ENCODE data around the gene STAT3.
"Not testable (repeated sequence)": the region's sequence is repeated elsewhere in the genome, so short reads cannot be mapped to it uniquely, and the experiment has no call there.

STAT3 gene

DNA sequence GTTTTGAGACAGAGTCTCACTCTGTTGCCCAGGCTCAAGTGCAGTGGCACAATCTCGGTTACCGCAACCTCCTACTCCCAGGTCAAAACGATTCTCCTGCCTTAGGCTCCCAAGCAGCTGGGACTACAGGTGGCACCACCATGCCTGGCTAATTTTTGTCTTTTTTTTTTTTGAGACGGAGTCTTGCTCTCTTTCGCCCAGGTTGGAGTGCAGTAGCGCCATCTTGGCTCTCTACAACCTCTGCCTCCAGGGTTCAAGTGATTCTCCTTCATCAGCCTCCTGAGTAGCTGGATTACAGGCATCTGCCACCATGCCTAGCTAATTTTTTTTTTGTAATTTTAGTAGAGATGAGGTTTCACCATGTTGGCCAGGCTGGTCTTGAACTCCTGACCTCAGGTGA is 70.3 kb downstream of the STAT3 start:
- not testable (repeated sequence) for DNase-seq (ENCODE audit: low read depth in 1 of 2, low spot score in 1 of 2)

DNA sequence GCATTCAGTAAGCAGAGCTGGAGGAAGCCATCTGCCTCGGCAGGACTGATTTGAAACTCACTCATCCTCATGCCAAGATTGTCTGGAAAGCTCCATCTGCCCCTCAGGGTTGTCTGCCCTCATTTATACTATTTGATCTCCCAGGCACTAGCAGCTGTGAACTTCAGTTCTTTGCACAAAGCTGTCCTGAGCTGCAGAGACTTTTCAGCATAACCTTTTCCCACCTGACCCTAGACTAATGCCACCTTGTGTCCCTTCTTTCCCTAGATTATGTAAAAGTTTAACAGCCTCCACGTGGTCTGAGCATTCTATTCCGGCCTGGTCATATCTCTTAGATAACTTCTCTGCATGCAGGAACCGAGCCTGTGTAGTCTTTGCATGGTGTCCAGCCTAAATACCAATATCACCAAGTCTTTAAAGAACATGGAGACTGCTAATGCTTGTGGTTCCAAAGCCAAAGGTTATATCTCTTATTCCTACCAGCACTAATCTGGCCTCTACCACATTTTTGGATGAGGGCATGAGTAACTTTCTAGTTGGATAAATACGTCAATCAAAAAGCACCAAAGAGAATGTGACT is 70.9 kb downstream of the STAT3 start:
- DNase-seq (ENCODE audit: low read depth in 1 of 2, low spot score in 1 of 2), result no peak

DNA sequence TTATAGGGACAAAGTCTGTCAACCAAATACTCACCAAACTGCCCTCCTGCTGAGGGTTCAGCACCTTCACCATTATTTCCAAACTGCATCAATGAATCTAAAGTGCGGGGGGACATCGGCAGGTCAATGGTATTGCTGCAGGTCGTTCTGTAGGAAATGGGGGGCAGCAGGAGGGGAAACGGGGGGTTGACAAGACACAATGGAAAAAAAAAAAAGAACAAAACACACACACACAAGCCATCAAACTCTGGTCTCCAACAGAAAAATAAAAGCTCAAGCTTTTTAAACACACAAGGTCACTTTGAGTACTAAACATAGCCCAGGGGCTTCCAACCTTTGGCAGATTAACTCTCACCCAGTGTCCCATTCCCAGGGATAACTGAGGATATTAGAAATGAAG is 71.5 kb downstream of the STAT3 start:
- no peak for DNase-seq (ENCODE audit: low read depth in 1 of 2, low spot score in 1 of 2)

DNA sequence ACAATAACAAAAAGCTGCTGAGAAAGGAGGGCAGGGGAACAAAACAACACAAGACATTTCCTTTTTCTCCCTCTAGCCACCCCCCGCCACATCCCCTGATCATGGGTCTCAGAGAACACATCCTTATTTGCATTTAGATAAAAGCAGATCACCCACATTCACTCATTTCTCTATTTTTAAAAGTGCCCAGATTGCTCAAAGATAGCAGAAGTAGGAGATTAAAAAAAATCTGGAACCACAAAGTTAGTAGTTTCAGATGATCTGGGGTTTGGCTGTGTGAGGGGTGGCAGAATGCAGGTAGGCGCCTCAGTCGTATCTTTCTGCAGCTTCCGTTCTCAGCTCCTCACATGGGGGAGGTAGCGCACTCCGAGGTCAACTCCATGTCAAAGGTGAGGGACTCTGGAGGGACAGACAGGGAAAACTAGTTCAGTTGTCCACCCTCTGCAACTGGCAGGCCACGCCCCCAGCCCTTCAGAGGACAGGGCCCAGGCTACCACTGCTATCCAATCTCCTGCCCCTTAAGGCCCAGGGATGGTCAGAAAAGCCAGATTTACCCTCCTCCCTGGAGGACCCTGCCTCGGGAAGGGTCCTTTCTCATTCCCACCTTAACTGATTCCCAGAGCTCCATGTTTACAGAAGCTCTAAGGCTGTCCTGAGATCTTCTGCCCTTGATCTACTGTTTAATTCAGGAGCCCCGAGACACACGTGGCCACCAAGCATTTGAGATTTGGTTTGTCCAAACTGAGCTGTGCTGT is 72.7 kb downstream of the STAT3 start:
- DNase-seq (ENCODE audit: low read depth in 1 of 2, low spot score in 1 of 2), result no peak

DNA sequence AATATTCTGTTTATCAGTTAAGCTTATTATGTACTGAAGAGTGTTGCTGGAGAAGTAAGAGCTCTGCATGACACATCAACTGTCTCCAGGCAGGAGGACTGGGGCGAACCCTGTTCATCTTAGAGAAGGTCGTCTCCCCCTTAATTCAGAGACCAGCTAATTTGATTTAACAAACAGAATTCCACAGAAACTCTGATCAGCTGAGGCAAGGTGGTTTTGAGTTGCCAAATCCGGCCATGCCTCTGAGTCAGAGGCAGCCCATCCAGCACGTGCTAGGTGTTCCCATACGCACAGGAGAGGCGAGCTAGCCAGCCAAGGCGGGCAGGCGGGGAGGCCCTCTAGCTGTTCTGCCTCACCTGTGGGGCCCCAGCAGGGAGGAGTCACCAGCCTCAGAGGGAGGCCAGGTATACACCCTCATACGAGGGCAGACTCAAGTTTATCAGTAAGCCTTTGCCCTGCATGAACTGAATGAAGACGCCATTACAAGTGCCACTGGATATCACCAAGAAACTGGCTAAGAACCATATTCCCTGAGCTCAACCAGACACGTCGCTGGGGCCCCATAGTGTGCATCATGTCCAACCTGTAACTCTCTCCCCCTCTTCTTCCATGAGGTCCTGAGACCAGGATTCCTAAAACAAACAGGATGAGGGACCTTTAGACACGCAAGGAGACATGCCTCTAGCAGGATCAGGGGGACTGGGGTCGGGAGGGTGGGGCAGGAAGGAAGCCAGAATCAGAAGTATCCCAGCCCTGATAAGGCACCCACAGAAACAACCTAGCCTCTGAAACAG is 74.3 kb downstream of the STAT3 start:
- no peak for DNase-seq (ENCODE audit: low read depth in 1 of 2, low spot score in 1 of 2)

DNA sequence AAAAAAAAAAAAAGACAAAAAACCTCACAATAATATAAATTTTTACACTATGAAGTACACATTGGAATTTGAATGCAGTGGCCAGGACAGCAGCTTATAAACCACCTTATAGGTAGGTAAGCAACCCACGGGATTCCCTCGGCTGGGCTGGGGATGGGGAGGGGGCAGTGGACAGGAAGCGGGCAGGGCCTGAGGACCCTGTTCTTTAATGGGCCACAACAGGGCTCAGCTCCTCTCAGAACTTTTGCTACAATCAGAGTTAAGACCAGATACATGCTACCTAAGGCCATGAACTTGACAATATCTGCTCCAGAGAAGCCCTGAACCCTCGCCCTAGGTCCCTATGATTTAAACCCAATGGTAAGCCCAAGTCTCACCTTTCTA is 74.9 kb downstream of the STAT3 start:
- no peak for DNase-seq (ENCODE audit: low read depth in 1 of 2, low spot score in 1 of 2)

DNA sequence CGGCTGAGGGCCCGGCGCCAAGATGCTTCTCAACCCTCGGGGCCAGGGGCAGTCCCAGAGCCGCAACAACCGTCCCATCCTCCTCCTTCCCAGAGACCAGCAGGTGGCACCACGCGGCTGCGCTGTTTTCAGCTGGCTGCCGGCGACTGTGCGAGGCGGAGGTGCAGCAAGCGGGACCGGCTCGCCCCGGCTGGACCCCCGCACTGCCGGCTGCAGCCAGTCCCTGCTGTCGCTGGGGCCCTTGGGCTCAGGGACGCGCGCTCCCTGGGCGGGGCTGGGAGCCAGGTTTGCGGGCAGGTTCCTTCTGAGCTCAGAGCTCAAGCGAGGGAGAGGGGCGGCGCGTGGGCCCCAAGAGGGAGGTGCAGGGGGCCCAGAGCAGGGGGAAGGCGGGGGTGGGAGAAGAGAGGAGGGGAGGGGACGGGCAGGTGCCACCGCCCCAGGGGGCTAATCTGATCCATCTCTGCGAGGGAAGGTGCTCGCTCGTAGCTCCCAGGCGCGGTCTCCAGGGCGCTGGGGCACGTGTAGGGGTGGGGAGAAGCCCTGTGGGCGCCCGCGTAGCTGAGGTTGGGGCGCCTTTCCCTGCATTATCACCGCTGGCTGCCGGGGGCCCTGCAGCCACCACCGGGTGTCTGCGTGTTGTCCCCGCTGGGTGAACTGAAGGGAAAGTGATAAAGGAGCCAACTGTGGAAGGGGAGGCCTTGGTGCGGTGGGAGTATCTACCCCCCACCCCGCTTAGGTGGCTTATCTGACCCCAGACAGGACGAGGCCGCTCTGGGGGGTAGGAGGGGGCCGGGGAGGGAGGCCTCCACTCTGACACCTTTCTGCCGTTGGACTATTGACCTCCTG is 75.7 kb downstream of the STAT3 start:
- peak; percentile 61 to 63 for DNase-seq (ENCODE audit: low read depth in 1 of 2, low spot score in 1 of 2)

DNA sequence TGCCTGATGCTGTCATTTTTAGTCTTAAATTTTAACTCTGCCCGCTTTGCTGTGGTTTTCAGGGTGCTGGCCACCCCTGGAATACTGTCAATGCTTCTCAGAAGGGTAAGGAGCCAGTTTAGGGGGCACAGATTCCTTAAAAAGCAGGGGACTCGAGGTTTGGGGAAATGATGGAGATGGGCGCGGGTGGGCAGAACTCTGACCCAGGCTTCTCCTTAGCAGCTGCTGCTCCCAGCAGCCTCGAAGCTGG is 76.3 kb downstream of the STAT3 start:
- no peak for DNase-seq (ENCODE audit: low read depth in 1 of 2, low spot score in 1 of 2)

DNA sequence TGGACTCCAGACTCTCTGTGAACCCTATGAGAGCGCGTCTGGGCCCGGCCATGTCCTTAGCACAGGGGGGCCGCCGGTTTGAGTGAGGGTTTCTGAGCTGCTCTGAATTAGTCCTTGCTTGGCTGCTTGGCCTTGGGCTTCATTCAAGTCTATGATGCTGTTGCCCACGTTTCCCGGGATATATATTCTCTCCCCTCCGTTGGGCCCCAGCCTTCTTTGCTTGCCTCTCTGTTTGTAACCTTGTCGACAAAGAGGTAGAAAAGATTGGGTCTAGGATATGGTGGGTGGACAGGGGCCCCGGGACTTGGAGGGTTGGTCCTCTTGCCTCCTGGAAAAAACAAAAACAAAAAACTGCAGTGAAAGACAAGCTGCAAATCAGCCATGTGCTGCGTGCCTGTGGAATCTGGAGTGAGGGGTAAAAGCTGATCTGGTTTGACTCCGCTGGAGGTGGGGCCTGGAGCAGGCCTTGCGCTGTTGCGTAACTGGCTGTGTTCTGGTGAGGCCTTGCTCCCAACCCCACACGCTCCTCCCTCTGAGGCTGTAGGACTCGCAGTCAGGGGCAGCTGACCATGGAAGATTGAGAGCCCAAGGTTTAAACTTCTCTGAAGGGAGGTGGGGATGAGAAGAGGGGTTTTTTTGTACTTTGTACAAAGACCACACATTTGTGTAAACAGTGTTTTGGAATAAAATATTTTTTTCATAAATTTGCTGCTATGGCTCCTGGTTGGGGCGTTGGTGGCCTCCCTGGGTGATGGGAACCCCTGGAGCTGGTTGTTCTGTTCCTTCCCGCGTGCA is 76.8 kb downstream of the STAT3 start:
- DNase-seq (ENCODE audit: low read depth in 1 of 2, low spot score in 1 of 2), result no peak

DNA sequence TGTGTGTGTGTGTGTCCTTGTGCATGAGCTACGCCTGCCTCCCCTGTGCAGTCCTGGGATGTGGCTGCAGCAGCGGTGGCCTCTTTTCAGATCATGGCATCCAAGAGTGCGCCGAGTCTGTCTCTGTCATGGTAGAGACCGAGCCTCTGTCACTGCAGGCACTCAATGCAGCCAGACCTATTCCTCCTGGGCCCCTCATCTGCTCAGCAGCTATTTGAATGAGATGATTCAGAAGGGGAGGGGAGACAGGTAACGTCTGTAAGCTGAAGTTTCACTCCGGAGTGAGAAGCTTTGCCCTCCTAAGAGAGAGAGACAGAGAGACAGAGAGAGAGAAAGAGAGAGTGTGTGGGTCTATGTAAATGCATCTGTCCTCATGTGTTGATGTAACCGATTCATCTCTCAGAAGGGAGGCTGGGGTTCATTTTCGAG is 77.4 kb downstream of the STAT3 start:
- no peak for DNase-seq (ENCODE audit: low read depth in 1 of 2, low spot score in 1 of 2)

DNA sequence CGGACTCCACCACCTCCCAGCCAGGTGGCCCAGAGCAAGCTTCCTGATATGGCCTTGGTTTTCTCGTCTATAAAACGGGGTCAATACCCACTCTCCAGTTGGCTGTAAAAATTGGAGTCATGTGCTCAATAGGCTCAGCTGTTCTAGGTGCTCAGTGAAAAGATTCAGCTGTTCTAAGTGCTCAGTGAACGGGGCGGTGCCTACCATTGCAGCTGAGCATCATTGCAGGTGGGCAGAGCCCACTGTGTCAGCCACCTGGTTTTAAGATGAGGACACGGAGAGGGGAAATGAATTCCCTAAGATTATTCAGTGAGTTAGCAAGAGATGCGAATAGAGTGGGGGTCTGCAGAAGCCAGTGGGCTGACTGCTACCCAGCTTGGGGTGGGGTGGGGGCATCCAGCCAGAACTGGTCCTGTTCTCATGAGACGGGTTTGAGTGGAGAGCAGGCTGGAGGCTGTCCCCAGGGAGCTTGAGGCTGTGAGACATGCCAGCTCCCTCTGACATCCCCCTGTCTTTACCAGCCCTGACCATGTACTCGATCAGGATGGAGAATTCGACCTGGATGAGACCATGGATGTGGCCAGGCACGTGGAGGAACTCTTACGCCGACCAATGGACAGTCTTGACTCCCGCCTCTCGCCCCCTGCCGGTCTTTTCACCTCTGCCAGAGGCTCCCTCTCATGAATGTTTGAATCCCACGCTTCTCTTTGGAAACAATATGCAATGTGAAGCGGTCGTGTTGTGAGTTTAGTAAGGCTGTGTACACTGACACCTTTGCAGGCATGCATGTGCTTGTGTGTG is 78.1 kb downstream of the STAT3 start:
- no peak for DNase-seq (ENCODE audit: low read depth in 1 of 2, low spot score in 1 of 2)

DNA sequence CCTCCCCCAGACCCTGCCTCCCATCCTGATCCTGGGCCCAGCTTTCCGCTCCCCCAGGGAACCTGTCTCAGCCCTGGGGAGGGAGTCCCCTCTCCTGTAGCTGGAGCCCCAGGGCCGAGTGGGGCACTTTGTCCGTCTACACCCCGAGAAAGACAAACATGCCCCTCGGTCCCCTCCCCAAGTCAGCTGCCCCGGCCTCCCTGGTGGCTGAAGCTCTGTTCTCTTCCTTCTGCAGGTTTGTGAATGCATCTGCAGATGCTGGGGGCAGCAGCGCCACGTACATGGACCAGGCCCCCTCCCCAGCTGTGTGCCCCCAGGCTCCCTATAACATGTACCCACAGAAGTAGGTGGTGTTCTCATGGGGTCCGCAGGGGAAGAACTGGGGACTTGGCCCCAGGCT is 79.1 kb downstream of the STAT3 start:
- DNase-seq (ENCODE audit: low read depth in 1 of 2, low spot score in 1 of 2), result no peak

DNA sequence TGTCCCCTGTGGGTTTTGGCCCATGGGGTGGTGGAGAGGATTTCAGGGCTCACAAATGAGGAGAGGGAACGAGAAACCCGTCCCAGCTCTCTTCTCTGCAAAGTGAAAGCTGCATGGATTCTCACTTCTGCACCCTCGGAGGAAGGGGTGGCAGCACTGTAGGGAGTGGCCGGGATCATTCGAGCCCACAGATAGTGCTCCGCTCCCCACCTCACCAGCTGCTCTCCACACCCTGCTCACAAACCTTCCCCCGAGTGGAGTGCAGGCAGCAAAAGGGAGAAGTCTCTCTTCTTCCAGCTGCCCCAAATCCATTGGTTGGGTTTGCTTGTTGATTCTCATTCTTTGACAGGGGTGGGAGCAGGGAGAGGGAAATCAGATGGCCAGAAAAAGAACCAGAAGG is 79.8 kb downstream of the STAT3 start:
- no peak for DNase-seq (ENCODE audit: low read depth in 1 of 2, low spot score in 1 of 2)

DNA sequence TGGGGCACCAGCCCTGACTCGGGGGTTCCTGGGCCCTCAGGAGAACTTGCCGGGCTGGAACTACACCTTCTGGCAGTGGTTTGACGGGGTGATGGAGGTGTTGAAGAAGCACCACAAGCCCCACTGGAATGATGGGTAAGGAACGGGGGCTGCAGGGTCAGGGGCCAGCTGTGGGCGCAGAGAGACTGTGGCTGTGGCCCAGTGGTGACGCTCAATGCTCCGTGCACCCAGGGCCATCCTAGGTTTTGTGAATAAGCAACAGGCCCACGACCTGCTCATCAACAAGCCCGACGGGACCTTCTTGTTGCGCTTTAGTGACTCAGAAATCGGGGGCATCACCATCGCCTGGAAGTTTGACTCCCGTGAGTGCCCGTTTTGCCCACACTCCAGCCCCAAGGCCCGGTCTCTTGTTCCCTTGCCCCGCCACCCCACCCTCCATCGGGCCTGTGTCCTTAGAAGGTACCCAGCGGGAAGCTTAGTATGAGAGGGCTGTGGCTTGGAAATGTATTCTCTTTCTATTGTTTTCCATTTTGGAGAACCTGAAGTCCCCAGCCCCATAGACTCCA is 80.8 kb downstream of the STAT3 start:
- DNase-seq (ENCODE audit: low read depth in 1 of 2, low spot score in 1 of 2), result no peak

DNA sequence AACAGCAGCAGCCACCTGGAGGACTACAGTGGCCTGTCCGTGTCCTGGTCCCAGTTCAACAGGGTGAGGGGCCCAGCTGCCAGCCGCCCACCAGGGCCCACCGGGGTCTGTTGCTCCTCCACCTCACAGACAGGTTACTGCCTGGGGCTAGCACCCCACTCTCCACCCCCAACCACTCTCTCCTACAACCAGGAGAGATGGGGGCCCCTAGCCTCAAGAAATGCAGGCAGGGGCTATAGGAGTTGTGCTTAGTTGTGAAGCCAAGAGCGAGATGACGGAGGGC is 81.9 kb downstream of the STAT3 start:
- no peak for DNase-seq (ENCODE audit: low read depth in 1 of 2, low spot score in 1 of 2)

DNA sequence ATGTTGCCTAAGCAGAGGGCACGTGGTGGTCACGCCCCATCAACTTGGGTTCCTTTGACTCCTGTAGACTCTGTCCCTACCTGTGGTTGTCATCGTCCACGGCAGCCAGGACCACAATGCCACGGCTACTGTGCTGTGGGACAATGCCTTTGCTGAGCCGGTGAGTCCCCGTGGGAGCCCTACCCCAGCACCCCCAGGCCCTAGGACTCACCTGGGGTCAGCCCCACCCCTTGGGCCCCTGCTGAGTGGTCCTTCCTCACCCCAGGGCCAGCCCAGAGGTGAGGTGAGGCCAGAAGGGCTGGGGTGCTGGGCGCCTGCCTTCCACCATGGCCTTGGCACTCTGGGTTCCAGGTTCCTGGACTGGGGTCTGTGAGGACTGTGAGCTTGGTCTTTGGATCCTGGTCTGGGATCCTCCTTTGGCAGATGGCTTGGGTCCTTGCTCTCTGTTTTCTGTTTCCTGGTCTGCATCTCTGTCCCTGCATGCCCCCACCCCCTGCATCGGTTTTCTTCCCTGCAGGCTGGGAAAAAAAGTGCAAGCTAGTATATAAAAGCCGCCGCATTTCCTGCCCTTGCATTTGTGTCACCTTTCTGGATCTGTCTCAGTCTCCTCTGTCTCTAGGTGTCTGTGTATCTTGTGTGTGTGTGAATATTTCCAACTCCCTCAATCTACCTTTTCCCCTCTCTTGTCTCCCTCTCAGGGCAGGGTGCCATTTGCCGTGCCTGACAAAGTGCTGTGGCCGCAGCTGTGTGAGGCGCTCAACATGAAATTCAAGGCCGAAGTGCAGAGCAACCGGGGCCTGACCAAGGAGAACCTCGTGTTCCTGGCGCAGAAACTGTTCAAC is 82.5 kb downstream of the STAT3 start:
- no peak for DNase-seq (ENCODE audit: low read depth in 1 of 2, low spot score in 1 of 2)

DNA sequence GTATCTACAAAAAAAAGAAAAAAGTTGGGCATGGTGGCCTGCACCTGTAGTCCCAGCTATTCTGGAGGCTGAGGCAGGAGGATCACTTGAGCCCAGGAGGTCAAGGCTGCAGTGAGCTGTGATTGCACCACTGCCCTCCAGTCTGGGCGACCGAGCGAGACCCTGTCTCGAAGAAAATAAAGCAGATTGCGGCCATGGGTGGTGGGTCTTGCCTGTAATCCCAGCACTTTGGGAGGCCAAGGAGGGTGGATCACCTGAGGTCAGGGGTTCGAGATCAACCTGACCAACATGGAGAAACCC is 83.3 kb downstream of the STAT3 start:
- DNase-seq (ENCODE audit: low read depth in 1 of 2, low spot score in 1 of 2), result not testable (repeated sequence)

DNA sequence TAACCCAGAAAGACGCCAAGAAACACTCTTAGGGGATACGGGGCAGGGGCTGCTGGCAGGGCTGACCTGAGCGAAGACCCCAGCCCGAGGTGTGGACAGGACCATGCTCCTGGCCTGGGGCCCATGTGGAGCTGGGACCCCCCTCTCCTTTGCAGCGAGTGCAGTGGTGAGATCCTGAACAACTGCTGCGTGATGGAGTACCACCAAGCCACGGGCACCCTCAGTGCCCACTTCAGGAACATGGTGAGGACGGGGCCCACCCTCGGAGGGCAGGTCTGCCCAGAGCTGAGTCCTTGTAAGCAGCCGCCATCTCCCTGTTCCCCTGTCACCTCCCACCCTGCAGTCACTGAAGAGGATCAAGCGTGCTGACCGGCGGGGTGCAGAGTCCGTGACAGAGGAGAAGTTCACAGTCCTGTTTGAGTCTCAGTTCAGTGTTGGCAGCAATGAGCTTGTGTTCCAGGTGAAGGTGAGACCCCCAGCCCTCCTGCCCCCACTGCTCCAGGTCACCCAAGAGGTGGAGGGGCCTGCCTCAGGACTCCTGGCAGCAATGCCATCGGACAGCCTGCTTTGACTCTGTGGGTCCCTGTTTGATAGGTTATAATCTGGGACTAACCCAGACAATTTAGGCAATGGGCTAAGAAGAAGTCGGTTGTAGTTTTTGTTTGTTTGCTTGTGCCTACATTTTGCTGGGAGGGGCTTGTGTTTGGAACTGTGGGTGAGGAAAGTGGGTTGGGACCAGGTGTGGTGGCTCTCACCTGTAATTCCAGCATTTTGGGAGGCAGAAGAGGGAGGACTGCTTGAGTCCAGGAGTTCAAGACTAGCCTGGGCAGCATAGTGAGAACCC is 83.8 kb downstream of the STAT3 start:
- no peak for DNase-seq (ENCODE audit: low read depth in 1 of 2, low spot score in 1 of 2)

Data from stimulated activated CD4-positive, alpha-beta T cell treated with anti-CD3 and anti-CD28 coated beads, Interleukin-15, amount 100 ng/mL, for 1 hour (primary cell).